Measurements from ENCODE around the gene LUC7L2.
A peak's percentile ranks its signal among the peaks of the same experiment; 100 is the strongest.
"Not testable (repeated sequence)": the region's sequence is repeated elsewhere in the genome, so short reads cannot be mapped to it uniquely, and the experiment has no call there.

Gene LUC7L2

GRCh38 chr7:139357729-139358506 lies 1.8 kb upstream of the LUC7L2 start:
- not testable (repeated sequence) for ATAC-seq

GRCh38 chr7:139358541-139359365 lies 941 bp upstream of the LUC7L2 start:
- peak; percentile 2 to 3 for ATAC-seq

GRCh38 chr7:139360210-139360947 lies 685 bp downstream of the LUC7L2 start:
- peak; percentile 76 to 82 for ATAC-seq

- ATAC-seq = no peak
Measured at GRCh38 chr7:139360948-139361307, 1.2 kb downstream of the LUC7L2 start.

GRCh38 chr7:139361523-139361922 lies 1.8 kb downstream of the LUC7L2 start:
- ATAC-seq = no peak

- no peak for ATAC-seq
Measured at GRCh38 chr7:139362302-139362701, 2.6 kb downstream of the LUC7L2 start.

GRCh38 chr7:139362981-139363380 lies 3.3 kb downstream of the LUC7L2 start:
- no peak for ATAC-seq

GRCh38 chr7:139365336-139365735 lies 5.6 kb downstream of the LUC7L2 start:
- no peak for ATAC-seq

GRCh38 chr7:139366400-139366799 lies 6.7 kb downstream of the LUC7L2 start:
- ATAC-seq = no peak

GRCh38 chr7:139367438-139368155 lies 7.9 kb downstream of the LUC7L2 start:
- ATAC-seq = peak; percentile 41 to 69

- no peak for ATAC-seq
Measured at GRCh38 chr7:139370301-139370942, 10.7 kb downstream of the LUC7L2 start.

- ATAC-seq = no peak
Measured at GRCh38 chr7:139370943-139371313, 11.2 kb downstream of the LUC7L2 start.

- no peak for ATAC-seq
Measured at GRCh38 chr7:139374246-139374645, 14.6 kb downstream of the LUC7L2 start.

- no peak for ATAC-seq
Measured at GRCh38 chr7:139382439-139382838, 22.7 kb downstream of the LUC7L2 start.

- ATAC-seq = no peak
Measured at GRCh38 chr7:139384611-139385010, 24.9 kb downstream of the LUC7L2 start.

GRCh38 chr7:139387594-139387993 lies 27.9 kb downstream of the LUC7L2 start:
- no peak for ATAC-seq

GRCh38 chr7:139389091-139389490 lies 29.4 kb downstream of the LUC7L2 start:
- ATAC-seq = no peak

GRCh38 chr7:139389774-139390173 lies 30.1 kb downstream of the LUC7L2 start:
- ATAC-seq = no peak

GRCh38 chr7:139393621-139394211 lies 34.0 kb downstream of the LUC7L2 start:
- ATAC-seq = no peak

- ATAC-seq = peak; percentile 56 to 58
Measured at GRCh38 chr7:139394540-139394939, 34.8 kb downstream of the LUC7L2 start.

- no peak for ATAC-seq
Measured at GRCh38 chr7:139396323-139396951, 36.7 kb downstream of the LUC7L2 start.
